Fibroblast of pulmonary artery (primary cell): ENCODE data around the gene HHAT.

Source experiments
- DNase-seq: peaks from one replicate; pipeline ENCODE4 v3.0.0-alpha.2; 2010; ENCODE audit warnings: low read depth
- H3K4me3 ChIP-seq: replicated peaks from 2 replicates; pipeline ENCODE4 v1.5.1; 2011; ENCODE audit warnings: low read depth, mild to moderate bottlenecking, control low read depth, low read length, moderate library complexity
- TF ChIP-seq, protein P1 (sequence below): IDR thresholded peaks from 2 replicates; pipeline ENCODE4 v1.5.1; 2011; ENCODE audit warnings: mild to moderate bottlenecking, control low read depth, low read length, inconsistent platforms; ENCODE audit errors: missing control alignments

Gene HHAT

GRCh38 chr1:210455840-210456603 lies 127.3 kb downstream of the HHAT start:
- no peak overlapping the region for H3K4me3 ChIP-seq
- TF ChIP-seq, protein P1, sequence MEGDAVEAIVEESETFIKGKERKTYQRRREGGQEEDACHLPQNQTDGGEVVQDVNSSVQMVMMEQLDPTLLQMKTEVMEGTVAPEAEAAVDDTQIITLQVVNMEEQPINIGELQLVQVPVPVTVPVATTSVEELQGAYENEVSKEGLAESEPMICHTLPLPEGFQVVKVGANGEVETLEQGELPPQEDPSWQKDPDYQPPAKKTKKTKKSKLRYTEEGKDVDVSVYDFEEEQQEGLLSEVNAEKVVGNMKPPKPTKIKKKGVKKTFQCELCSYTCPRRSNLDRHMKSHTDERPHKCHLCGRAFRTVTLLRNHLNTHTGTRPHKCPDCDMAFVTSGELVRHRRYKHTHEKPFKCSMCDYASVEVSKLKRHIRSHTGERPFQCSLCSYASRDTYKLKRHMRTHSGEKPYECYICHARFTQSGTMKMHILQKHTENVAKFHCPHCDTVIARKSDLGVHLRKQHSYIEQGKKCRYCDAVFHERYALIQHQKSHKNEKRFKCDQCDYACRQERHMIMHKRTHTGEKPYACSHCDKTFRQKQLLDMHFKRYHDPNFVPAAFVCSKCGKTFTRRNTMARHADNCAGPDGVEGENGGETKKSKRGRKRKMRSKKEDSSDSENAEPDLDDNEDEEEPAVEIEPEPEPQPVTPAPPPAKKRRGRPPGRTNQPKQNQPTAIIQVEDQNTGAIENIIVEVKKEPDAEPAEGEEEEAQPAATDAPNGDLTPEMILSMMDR, result no peak
- no peak for DNase-seq

GRCh38 chr1:210456731-210457255 lies 128.1 kb downstream of the HHAT start:
- no peak overlapping the region for H3K4me3 ChIP-seq
- no peak for DNase-seq
- TF ChIP-seq, protein P1, result no peak

DNA sequence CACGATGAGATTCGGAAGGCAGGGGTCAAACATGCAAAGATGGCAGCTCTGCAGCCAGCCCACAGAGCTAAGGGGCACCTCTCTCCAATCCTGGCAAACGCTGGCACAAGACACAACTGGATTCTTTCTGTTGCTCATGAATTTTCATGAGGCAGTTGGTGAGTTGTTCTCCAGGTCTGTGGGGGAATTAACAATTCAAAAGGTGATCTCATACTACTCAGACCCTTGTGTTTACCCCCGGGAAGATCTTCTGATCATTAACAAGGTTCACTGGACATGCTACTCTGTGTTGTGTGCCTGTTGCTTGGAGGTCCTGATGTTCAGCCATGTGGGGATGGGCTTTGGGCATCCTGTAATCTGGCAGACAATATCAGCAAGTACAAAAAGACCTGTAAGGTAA lies 128.9 kb downstream of the HHAT start:
- no peak for DNase-seq
- TF ChIP-seq, protein P1, result no peak
- H3K4me3 ChIP-seq, result no peak overlapping the region

DNA sequence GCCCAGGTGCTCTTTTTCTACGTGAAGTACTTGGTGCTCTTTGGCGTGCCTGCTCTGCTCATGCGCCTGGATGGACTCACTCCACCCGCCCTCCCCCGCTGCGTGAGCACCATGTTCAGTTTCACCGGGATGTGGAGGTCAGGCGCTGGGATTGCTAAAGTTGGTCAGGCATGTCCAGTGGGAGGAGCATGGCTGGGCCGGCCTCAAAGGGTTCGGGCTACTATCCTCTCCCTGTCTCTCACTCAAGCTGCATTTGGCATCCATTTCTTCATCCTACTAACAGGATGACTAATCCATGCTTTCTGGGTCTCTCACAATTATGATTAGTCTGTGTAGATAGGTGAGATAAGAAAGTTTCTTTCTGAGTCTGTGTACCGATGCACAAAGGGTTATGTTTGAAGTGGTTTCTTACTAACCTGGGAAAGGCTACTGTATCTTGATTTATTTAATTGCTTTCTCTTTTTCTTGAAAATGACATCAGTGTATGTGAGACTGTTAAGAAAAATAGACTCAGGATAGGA lies 135.9 kb downstream of the HHAT start:
- TF ChIP-seq, protein P1, result no peak
- no peak for DNase-seq
- no peak overlapping the region for H3K4me3 ChIP-seq

DNA sequence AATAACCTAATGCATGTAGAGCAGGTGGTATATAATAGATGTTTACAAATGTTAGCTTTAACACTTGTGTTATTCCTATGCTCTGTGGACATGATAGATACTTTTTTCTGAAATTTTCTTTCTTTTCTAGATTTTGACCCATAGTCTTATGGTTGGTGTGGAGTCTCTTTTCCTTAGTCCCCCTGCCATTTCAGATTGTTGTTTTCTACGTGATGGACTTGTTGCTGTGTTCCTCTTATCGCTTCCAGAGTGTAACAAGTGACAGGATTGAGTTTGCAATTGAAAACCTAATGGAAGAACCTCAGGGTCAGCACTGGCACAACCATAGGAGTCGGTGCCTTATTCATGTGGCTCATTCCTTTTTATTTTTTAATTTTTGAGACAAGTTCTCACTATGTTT lies 136.4 kb downstream of the HHAT start:
- TF ChIP-seq, protein P1, result no peak
- no peak for DNase-seq
- H3K4me3 ChIP-seq, result no peak overlapping the region

GRCh38 chr1:210467440-210468043 lies 138.8 kb downstream of the HHAT start:
- no peak for DNase-seq
- H3K4me3 ChIP-seq, result no peak overlapping the region
- TF ChIP-seq, protein P1, result no peak
